Superior temporal gyrus (tissue), 1 donor: ENCODE results near the gene SNRNP27.
"Not testable (repeated sequence)": the region's sequence is repeated elsewhere in the genome, so short reads cannot be mapped to it uniquely, and the experiment has no call there.

ENCODE experiments used
- DNase-seq: peaks from one replicate; pipeline ENCODE4 v3.0.0-alpha.2; 2016; ENCODE audit errors: extremely low spot score

Gene SNRNP27

GRCh38 chr2:69893684-69894551 lies at the start of gene SNRNP27:
Gene SNRNP27, plus strand, starts transcription at chr2:69893956. Its CDS starts 29 bp downstream, at chr2:69893985.
- DNase-seq = peak; percentile 90

- DNase-seq = no peak
Observed at GRCh38 chr2:69843993-69844392, 49.8 kb upstream of the SNRNP27 start.

DNA sequence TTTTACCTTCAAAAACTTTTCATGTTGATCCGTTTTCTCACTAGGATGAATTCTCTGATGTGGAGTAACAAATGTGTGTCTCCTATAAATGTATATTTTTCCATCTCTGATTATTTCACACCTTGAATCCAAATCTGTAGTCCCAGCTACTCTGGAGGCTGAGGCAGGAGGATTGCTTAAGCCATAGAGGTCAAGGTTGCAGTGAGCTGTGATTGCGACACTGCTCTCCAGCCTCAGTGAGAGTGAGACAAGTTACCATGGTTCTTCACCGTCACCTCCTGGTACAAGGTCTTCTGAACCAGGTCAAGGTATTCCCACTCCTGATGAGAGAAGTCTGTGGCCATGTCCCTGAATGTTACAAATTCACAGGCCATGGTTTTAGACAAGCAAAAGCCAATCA lies 49.2 kb upstream of the SNRNP27 start:
- DNase-seq = no peak

- DNase-seq = no peak
Observed at GRCh38 chr2:69846182-69847067, 47.3 kb upstream of the SNRNP27 start.

DNA sequence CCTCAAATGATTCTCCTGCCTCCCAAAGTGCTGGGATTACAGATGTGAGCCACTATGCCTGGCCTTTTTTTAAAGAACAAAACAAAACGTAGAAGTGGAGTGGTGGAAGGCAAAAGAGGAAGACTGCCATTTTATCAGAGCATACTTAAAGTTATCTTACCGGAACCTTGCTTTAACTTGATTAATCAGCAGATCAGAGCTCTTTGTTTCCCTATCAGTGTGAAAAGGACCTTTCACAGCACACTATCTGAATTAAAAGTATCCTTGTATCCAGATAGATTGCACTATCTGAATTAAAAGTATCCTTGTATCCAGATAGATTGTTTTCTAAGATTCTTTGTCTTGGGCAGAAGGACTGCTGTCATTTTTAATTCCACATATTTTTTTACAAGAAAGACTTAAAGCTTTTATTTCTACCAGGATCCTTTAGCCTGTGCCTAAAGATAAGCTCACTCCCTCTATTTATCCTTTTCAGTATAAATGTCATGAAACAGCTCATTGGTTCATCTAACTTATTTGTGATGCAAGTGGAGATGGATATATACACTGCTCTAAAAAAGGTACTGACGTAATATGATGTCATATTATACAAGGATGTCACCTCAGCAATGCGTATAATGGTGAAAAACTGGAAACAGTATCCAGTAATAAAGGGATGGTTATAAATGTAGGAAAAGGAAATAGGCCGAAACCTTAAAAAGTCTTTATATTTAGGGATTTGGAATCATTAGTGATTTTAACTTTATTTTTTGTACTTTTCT lies 46.5 kb upstream of the SNRNP27 start:
- DNase-seq = no peak

DNA sequence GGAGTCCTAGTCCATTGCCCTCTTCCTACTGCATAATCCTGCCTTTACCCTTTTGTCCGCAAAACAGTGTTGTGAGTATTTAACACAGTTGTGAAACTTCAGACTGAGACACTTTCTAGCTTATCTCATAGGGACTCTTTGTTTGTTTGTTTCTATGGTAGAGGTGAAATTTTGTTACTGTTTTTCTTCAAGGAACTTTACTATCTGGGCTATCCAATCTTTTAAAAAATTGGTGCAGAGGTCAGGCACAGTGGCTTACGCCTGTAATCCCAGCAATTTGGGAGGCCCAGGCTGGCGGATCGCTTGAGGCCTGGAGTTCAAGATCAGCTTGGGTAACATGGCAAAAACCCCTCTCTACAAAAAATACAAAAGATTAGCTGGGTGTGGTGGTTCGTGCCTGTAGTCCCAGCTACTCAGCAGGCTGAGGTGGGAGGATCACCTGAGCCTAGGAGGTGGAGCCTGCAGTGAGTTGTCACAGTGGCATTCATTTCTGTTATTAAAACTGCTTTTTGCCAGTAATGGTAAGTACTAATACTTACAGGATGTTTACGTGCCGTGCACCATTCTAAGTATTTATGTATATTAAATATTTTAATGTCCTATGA lies 45.5 kb upstream of the SNRNP27 start:
- DNase-seq = no peak

DNA sequence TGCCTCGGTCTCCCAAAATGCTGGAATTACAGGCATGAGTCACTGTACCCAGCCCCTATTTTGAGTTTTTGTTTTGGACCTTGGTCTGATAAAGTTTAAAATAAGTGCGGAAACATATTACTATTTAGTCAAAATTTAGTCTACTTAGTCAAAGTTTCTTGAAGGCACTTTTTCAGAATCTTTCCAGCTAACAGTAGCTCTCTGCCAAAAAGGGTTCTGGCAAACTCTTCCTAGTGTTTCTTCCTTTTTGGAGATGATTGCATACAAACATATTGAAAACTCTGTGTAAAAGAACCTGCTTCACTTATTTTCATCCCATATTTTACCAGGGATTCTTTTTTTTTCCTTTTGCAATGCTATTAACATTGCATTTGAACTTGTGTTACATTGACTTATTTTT lies 35.5 kb upstream of the SNRNP27 start:
- no peak for DNase-seq

- no peak for DNase-seq
Observed at GRCh38 chr2:69863298-69863697, 30.5 kb upstream of the SNRNP27 start.

DNA sequence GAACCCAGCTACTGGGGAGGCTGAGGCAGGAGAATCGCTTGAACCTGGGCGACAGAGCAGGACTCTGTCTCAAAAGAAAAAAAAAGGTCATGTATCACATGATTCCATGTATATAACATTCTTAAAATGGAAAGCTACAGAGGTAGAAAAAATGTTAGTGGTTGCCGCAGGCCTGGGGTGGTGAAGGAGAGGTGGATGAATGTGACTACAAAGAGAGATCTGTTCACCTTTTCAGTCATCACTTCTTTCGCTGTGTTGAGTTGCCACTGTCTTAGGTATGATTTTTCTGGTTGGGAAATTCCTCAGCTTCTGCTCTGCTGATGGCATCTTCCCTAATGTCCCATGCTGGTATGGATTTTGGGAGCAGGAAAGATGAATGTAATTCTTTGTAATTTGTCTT lies 5.3 kb upstream of the SNRNP27 start:
- DNase-seq = no peak

DNA sequence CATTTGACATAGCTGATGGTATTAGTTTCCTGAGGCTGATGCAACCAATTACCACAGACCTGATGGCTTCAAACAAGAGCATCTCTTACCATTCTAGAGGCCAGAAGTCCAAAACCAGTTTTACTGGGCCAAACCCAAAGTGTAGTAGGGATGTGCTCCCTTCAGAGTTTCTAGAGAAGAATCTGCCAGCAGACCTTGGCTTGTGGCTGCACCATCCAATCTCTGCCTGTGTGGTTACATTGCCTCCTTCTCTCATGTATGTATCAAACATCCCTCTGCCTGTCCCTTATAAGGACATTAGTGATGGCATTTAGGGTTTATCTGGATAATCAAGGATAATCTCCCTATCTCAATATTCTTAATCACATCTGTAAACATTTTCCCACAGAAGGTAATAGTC lies 4.5 kb upstream of the SNRNP27 start:
- DNase-seq = no peak

- no peak for DNase-seq
Observed at GRCh38 chr2:69890881-69891280, 2.9 kb upstream of the SNRNP27 start.

- DNase-seq = not testable (repeated sequence)
Observed at GRCh38 chr2:69892838-69893424, 825 bp upstream of the SNRNP27 start.

DNA sequence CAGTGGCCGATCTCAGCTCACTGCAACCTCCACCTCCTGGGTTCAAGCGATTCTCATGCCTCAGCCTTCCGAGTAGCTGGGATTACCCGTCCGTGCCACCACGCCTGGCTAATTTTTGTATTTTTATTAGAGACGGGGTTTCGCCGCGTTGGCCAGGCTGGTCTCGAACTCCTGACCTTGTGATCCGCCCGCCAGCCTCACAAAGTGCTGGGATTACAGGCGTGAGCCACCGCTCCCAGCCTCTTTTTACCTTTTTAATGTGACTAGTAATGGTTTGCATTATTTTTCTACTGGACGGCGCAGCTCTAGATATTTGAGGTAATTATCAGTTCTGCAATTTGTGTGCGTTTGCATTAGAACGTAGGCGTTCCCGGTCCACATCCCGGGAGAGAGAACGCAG lies 981 bp downstream of the SNRNP27 start:
- DNase-seq = not testable (repeated sequence)

GRCh38 chr2:69902213-69902922 lies 8.6 kb downstream of the SNRNP27 start:
- DNase-seq = no peak

DNA sequence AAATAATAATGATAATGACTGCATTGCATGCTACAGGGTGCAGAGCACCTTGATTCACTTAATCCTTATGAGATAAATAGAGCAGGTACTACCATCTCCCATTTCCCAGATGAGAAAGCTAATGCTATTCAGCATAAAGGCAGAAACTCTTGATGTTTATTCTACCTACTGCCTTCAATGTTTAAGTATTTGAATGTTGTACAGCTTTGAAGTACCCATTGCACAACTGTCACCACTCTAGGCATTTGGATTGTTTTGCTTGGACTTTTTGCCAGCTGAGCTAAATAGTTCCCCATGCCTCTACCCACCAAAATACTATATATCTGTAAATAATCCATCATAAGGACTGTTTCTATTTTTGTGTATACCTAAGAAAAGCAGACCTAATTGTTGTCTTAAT lies 13.5 kb downstream of the SNRNP27 start:
- DNase-seq = no peak

DNA sequence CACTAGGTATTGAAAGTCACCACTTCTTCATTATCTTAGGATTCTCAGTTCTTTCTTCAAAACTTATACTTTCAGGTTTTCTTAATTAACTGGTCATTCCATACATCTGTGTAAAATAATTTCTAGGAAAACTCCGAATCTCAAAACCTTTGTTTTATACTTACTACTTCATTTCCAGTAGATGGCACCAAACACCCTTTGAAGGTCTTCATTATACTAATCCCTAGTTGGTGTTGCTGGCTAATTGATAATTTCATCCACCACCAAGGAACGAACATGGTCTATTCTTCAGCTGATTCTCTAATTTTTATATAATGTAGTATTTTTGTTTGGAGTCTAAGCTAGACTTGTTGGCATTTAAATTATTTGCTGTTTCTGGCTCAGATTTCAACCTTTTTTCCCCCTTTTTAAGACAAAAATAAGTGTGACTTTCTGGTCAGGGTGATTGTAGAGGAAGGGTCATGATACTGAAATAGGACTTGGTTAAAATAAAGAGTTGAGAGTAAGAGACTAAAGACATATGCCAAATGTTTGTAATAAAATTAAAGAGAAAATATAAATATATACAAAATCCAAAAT lies 18.3 kb downstream of the SNRNP27 start:
- DNase-seq = peak; percentile 91

DNA sequence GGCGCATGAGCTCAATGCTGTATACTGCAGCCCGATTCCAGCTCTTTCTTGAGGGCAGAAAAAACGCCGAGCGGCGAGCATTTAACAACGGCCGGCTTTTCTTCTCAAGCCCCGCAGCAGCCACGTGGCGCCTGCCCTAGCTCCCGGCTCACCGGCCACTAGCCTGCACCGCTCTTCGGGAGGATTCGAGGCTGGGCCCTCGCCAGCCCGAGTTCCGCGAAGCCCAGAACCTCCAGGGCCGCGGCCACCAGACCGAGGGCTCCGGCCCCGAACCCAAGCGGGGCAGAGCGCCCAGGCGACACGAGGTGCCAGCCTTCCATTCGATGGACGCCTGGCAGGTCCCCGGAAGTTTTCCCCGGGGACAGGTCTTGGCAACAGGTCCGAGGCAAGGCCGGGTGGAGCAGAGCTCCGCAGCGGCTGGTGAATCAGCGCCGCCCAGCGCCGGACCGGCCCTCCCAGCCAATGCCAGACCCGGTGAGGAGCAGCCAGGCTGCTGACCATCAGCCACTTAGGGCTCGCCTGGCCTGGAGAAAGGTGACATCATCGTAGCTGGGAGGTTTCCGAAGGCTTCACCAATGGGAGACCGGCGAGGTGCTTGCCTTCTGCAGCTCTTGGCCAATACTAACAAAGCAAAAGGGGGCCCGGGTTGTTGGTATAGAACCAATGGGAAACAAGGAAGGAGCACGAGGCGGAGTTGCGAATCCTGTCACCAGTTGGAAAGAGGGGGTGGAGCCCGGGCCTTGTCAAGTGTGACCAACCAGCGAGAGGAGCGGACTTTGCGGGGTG lies 20.6 kb downstream of the SNRNP27 start:
- DNase-seq = peak; percentile 100

DNA sequence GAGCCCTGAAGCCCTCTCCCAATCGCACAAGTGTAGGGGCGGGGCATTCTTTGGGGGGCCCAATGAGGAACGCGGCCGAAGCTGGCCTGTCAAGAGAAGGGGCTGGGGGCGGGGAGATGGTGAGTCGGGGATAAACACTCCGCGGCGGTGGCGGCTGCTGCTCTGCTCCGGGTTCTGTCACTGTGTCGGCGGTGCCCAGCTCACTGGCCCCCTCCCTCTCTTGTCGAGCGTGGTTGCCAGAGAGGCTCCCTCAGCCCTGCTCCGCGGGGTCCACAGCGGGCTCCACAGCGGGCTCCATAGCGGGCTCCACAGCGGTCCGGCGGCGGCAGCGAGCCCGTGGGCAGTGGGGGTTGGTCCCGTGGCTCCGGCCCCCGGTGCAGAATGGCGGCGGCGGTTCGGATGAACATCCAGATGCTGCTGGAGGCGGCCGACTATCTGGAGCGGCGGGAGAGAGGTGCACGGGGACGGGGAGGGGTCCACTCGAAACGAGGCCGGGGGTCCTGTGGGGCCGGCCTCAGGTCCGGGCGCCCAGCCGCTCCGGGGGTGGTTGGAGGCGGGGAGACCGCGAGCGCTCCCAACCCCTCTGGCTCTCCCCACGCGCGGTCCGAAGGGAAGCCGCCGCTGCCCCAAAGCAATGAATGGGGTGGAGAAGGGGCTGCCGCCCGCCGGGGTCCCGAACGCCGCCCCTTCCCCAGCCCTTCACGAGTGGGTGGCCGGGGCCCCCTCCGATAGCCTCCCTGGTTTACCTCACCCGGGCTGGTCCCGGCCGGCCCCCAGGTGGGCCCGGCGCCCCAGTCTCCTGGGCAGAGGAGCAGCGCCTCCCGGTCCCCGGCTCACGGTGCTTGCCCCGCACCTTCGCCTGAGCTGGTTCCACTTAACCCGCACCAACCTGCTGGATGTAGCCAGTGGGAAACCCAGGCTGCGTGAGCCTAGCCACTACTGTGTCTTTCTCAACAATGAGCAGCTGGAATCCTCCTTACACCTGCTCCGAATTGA lies 21.5 kb downstream of the SNRNP27 start, which contains the start of gene MXD1:
TSS of gene MXD1 (plus strand) at position 160 of the 996 bp plus-strand sequence. CDS start at position 382, 222 bp downstream.
- DNase-seq = no peak
